Transverse colon (tissue), 3 donors: Measurements from ENCODE around the gene SDF2L1.

Experiments used
- POLR2A ChIP-seq: fragments of 450-650 bp; IDR thresholded peaks from one replicate; pipeline ENCODE4 v1.6.1; 2016; ENCODE audit warnings: antibody characterized with exemption, mild to moderate bottlenecking, moderate library complexity
- TF ChIP-seq, protein P1 (sequence below), 5 experiments: fragments of 200-600 bp in 3 of 5; fragments of 450-650 bp in 2 of 5; sonication (generic) in 3 of 5; IDR thresholded peaks; 1 replicate in 2 of 5; 2 replicates in 3 of 5; pipeline ENCODE4 v1.5.1; 2016 to 2017; ENCODE audit warnings: antibody characterized with exemption in 5 of 5, inconsistent platforms in 3 of 5, mild to moderate bottlenecking in 2 of 5, moderate library complexity in 1 of 5

- TF ChIP-seq, protein P1, sequence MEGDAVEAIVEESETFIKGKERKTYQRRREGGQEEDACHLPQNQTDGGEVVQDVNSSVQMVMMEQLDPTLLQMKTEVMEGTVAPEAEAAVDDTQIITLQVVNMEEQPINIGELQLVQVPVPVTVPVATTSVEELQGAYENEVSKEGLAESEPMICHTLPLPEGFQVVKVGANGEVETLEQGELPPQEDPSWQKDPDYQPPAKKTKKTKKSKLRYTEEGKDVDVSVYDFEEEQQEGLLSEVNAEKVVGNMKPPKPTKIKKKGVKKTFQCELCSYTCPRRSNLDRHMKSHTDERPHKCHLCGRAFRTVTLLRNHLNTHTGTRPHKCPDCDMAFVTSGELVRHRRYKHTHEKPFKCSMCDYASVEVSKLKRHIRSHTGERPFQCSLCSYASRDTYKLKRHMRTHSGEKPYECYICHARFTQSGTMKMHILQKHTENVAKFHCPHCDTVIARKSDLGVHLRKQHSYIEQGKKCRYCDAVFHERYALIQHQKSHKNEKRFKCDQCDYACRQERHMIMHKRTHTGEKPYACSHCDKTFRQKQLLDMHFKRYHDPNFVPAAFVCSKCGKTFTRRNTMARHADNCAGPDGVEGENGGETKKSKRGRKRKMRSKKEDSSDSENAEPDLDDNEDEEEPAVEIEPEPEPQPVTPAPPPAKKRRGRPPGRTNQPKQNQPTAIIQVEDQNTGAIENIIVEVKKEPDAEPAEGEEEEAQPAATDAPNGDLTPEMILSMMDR (IDR thresholded peaks at IDR 0.05), result no peak
- no peak for TF ChIP-seq POLR2A
Observed at GRCh38 chr22:21651521-21652009, 9.5 kb downstream of the SDF2L1 start.
